SK-N-SH treated with all-trans-retinoic acid at 6 μM for 48 hours (cell line): Measurements from ENCODE around the gene ROCK2.

Experiments used
- ARNTL ChIP-seq: fragments of 450-650 bp; formaldehyde crosslinking; IDR thresholded peaks from 2 replicates; pipeline ENCODE4 v1.5.0; 2020; ENCODE audit warnings: low read depth, mild to moderate bottlenecking, moderate library complexity, borderline replicate concordance
- BACH2 ChIP-seq: fragments of 250-450 bp; sonication (Bioruptor Pico); IDR thresholded peaks from 2 replicates; pipeline ENCODE4 v1.9.0; 2021; ENCODE audit warnings: mild to moderate bottlenecking, borderline replicate concordance
- CSDC2 ChIP-seq: fragments of 250-450 bp; sonication (Bioruptor Pico); IDR thresholded peaks from 2 replicates; pipeline ENCODE4 v1.5.0; 2020; ENCODE audit warnings: mild to moderate bottlenecking, moderate library complexity
- GLIS3 ChIP-seq: fragments of 250-450 bp; sonication (Bioruptor Pico); IDR thresholded peaks from 2 replicates; pipeline ENCODE4 v1.5.0; 2020; ENCODE audit warnings: mild to moderate bottlenecking, moderate library complexity
- PPARA ChIP-seq: fragments of 250-450 bp; sonication (Bioruptor Pico); IDR thresholded peaks from 2 replicates; pipeline ENCODE4 v1.5.0; 2020; ENCODE audit warnings: mild to moderate bottlenecking, borderline replicate concordance
- RARB ChIP-seq: fragments of 250-450 bp; sonication (Bioruptor Pico); IDR thresholded peaks from 2 replicates; pipeline ENCODE4 v1.8.0; 2021; ENCODE audit warnings: mild to moderate bottlenecking, moderate library complexity
- TCF4 ChIP-seq: fragments of 250-450 bp; sonication (Bioruptor Pico); IDR thresholded peaks from 2 replicates; pipeline ENCODE4 v1.8.0; 2021; ENCODE audit warnings: mild to moderate bottlenecking, moderate library complexity, borderline replicate concordance
- TOX ChIP-seq: fragments of 250-450 bp; sonication (Bioruptor Pico); IDR thresholded peaks from 2 replicates; pipeline ENCODE4 v1.8.0; 2021; ENCODE audit warnings: mild to moderate bottlenecking, moderate library complexity, borderline replicate concordance
- ZFP3 ChIP-seq: fragments of 250-450 bp; sonication (Bioruptor Pico); IDR thresholded peaks from 2 replicates; pipeline ENCODE4 v1.5.0; 2020; ENCODE audit warnings: mild to moderate bottlenecking, moderate library complexity
- TF ChIP-seq, protein P1 (sequence below): fragments of 250-450 bp; sonication (Bioruptor Pico); IDR thresholded peaks from 2 replicates; pipeline ENCODE4 v1.8.0; 2020; ENCODE audit warnings: mild to moderate bottlenecking, moderate library complexity, borderline replicate concordance
- TF ChIP-seq, protein P2 (sequence below): fragments of 250-450 bp; sonication (Bioruptor Pico); IDR thresholded peaks from 2 replicates; pipeline ENCODE4 v1.5.1; 2020; ENCODE audit warnings: low read depth, mild to moderate bottlenecking, moderate library complexity

DNA sequence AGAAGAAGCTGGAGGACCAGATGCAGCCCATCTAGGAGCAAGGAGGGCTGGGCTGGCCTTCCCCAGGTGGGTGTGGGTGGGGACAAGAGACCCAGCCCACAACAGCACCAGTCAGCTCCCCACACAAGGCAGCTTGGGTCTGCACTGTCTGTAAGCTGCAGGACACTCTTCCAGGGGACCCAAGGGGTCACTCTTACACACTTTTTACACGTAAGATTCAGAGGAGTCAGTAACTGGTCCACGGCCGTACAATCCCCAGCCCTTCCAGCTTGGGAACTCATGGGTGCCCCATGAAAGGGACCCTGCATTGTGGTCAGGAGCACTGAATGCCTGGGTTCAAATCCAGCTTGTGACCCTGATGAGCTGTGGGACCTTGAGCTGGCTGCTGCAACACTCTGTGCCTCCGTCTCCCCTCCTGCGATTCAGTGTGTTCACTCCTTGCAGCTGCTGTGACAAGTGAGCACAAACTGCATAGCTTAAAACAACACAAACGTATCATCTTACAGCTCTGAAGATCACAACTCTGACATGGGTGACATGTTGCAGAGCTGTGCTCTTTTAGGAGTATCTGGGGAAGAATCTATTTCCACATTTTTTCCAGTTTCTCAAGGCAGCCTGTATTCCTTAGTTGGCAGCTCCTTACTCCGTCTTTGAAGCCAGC lies 200.2 kb downstream of the ROCK2 start:
- no peak for TF ChIP-seq BACH2 (CRISPR knock-in tag)
- TF ChIP-seq, protein P1, sequence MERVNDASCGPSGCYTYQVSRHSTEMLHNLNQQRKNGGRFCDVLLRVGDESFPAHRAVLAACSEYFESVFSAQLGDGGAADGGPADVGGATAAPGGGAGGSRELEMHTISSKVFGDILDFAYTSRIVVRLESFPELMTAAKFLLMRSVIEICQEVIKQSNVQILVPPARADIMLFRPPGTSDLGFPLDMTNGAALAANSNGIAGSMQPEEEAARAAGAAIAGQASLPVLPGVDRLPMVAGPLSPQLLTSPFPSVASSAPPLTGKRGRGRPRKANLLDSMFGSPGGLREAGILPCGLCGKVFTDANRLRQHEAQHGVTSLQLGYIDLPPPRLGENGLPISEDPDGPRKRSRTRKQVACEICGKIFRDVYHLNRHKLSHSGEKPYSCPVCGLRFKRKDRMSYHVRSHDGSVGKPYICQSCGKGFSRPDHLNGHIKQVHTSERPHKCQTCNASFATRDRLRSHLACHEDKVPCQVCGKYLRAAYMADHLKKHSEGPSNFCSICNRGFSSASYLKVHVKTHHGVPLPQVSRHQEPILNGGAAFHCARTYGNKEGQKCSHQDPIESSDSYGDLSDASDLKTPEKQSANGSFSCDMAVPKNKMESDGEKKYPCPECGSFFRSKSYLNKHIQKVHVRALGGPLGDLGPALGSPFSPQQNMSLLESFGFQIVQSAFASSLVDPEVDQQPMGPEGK, result no peak
- TF ChIP-seq RARB, result no peak
- TF ChIP-seq, protein P2, sequence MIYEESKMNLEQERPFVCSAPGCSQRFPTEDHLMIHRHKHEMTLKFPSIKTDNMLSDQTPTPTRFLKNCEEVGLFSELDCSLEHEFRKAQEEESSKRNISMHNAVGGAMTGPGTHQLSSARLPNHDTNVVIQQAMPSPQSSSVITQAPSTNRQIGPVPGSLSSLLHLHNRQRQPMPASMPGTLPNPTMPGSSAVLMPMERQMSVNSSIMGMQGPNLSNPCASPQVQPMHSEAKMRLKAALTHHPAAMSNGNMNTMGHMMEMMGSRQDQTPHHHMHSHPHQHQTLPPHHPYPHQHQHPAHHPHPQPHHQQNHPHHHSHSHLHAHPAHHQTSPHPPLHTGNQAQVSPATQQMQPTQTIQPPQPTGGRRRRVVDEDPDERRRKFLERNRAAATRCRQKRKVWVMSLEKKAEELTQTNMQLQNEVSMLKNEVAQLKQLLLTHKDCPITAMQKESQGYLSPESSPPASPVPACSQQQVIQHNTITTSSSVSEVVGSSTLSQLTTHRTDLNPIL (CRISPR knock-in tag), result no peak
- no peak for TF ChIP-seq ARNTL (CRISPR knock-in tag)
- TF ChIP-seq CSDC2, result no peak
- no peak for TF ChIP-seq TCF4 (CRISPR knock-in tag)
- no peak for TF ChIP-seq GLIS3
- TF ChIP-seq PPARA (CRISPR knock-in tag), result no peak
- no peak for TF ChIP-seq ZFP3
- TF ChIP-seq TOX (CRISPR knock-in tag), result no peak
